ENCODE results near the gene OSBPL1A. TPM values are rescaled to one million over a fixed set of nuclear protein-coding genes. Genes with fewer than 3 reads are reported as not detected.

The OSBPL1A gene
- total and polyA plus RNA-seq, 2 of the 8 experiments (the other 6 are each of a cell fraction or from before 2014, with no cell fraction given), result 53.2 to 74.9 TPM

- POLR2A ChIA-PET (ENCODE audit: partially characterized antibody), result no interaction called here
- Histone ChIP-seq H3K23me2 (ENCODE audit: low read depth, low read length) (peaks cover 5% of the 10 kb centered on the region), H2AFZ (ENCODE audit: low read length) (no peak overlapping the region), H3K9me3 (ENCODE audit: insufficient read depth in 2 of 2, low read depth in 1 of 2, low read length in 1 of 2) (no peaks in the 10 kb centered on the region), H3K23ac (ENCODE audit: insufficient read length) (no peak overlapping the region), H2BK15ac (ENCODE audit: low read length) (no peak overlapping the region), H3K79me2 (ENCODE audit: control insufficient read depth in 1 of 2, insufficient read depth in 2 of 2, low read length in 2 of 2) (peaks cover 0 to 80% of the 10 kb centered on the region in 2 experiments; a peak in 3 of 4 replicates), H3K18ac (ENCODE audit: extremely low read depth, low read length) (no peak overlapping the region; the same call in 1 of the 2 replicates), H2AK5ac (ENCODE audit: low read depth, low read length) (no peak overlapping the region; the same call in 1 of the 2 replicates), H3K79me1 (ENCODE audit: low read depth, low read length) (peaks cover 6% of the 10 kb centered on the region), H3K4me3 (ENCODE audit: extremely low read depth in 1 of 4, insufficient read depth in 2 of 4, low read depth in 3 of 4, low read length in 4 of 4) (peak overlapping the region in 1 of 4 experiments; percentile 19; a peak in 2 of 8 replicates), H4K20me1 (replicated peaks in 1 of 2; ENCODE audit: control insufficient read depth in 1 of 2, insufficient read depth in 2 of 2, low read length in 2 of 2) (peaks cover 0 to 1% of the 10 kb centered on the region in 2 experiments), H4K5ac (ENCODE audit: insufficient read length, low read depth, low read length) (no peak overlapping the region), H3K36me3 (ENCODE audit: control insufficient read depth in 2 of 4, insufficient read depth in 4 of 4, low read length in 3 of 4) (no peaks in the 10 kb centered on the region), H2BK20ac (ENCODE audit: low read length) (no peak overlapping the region), H3K4me2 (ENCODE audit: insufficient read depth in 1 of 2, low read depth in 2 of 2, low read length in 2 of 2) (peak overlapping the region; percentile 43 to 56), H3K4ac (replicated peaks; ENCODE audit: insufficient read length, low read depth, low read length) (no peak overlapping the region), H3K9ac (replicated peaks in 1 of 4; ENCODE audit: extremely low read depth in 1 of 4, low read depth in 3 of 4, low read length in 3 of 4) (peak overlapping the region in 1 of 4 experiments; percentile 59; a peak in 1 of 7 replicates), H2BK12ac (ENCODE audit: low read depth, low read length) (no peak overlapping the region), H2BK120ac (replicated peaks; ENCODE audit: low read depth, low read length) (no peak overlapping the region), H3K56ac (replicated peaks; ENCODE audit: insufficient read length, low read depth, low read length) (no peak overlapping the region), H3K27me3 (replicated peaks in 1 of 4; ENCODE audit: control insufficient read depth in 3 of 4, extremely low read depth in 1 of 4, insufficient read depth in 3 of 4, low read length in 3 of 4) (no peaks in the 10 kb centered on the region), H4K8ac (ENCODE audit: extremely low read depth, insufficient read depth, low read length) (no peak overlapping the region), H3K14ac (ENCODE audit: insufficient read length) (no peak overlapping the region), H4K91ac (replicated peaks; ENCODE audit: insufficient read length, low read length) (no peak overlapping the region), H3K4me1 (replicated peaks in 1 of 4; ENCODE audit: control insufficient read depth in 3 of 4, insufficient read depth in 4 of 4, low read length in 3 of 4) (peaks cover 3 to 14% (median 10%) of the 10 kb centered on the region in 4 experiments; a peak in 5 of 7 replicates), H3K27ac (ENCODE audit: low read depth, low read length) (no peak overlapping the region), H2BK5ac (ENCODE audit: low read depth, low read length) (no peak overlapping the region)
- FAIRE-seq (no peak), DNase-seq (ENCODE audit: low read depth in 1 of 2, low spot score in 2 of 2) (no peak)
- WGBS, 2 experiments (ENCODE audit: extremely low coverage in 1 of 2, insufficient coverage in 1 of 2, insufficient read length in 1 of 2, insufficient replicate concordance in 2 of 2, low coverage in 1 of 2, low lambda C conversion rate in 2 of 2, missing lambda C conversion rate in 1 of 2), result 68% methylated on average over 1 of the region's 1 CpG; no CpG with 5 or more reads in 1 of the 2 experiments
- CTCF ChIA-PET (ENCODE audit: partially characterized antibody), result interaction anchor here (1.6 kb wide), 1 partner anchor 10 kb away, joined by 4 read pairs; no protein-coding TSS in a partner anchor
- TF ChIP-seq JUN (IDR thresholded peaks at IDR 0.05; ENCODE audit: low read depth, low read length), result no peak
- no peak for TF ChIP-seq GTF2F1 (IDR thresholded peaks at IDR 0.05; ENCODE audit: borderline replicate concordance, low read depth, low read length)
- no peak for TF ChIP-seq TCF12 (IDR thresholded peaks at IDR 0.05; ENCODE audit: low read depth, low read length)
- no peak for TF ChIP-seq POLR2A (IDR thresholded peaks at IDR 0.05; ENCODE audit: control extremely low read depth in 1 of 2, low read depth in 2 of 2, low read length in 2 of 2)
- TF ChIP-seq FOSL1 (IDR thresholded peaks at IDR 0.05; ENCODE audit: insufficient read depth, low read depth, low read length), result no peak
- no peak for TF ChIP-seq ATF3 (IDR thresholded peaks at IDR 0.05; ENCODE audit: insufficient read depth, low read depth, low read length)
- TF ChIP-seq YY1 (IDR thresholded peaks at IDR 0.05; ENCODE audit: low read depth, low read length), result no peak
- no peak for TF ChIP-seq CBX5 (IDR thresholded peaks at IDR 0.05; ENCODE audit: low read depth, low read length)
These were observed 131.5 kb downstream of the OSBPL1A start for GRCh38 chr18:24266131-24266530.
